Lower lobe of right lung (tissue), 2 donors: Measurements from ENCODE around the gene LGALS7. TPM values are rescaled to one million over a fixed set of nuclear protein-coding genes. Genes with fewer than 3 reads are reported as not detected.

Experiments used
- ATAC-seq, 2 donors: fragments of 200-7000 bp; cut with Tn5 transposase; one replicate each; pipeline ENCODE4 v1.9.1; 2020 to 2022; ENCODE audit warnings: mild to moderate bottlenecking in 2 of 2, moderate library complexity in 2 of 2
- DNase-seq: peaks from one replicate; pipeline ENCODE4 v3.0.0-alpha.2; 2020
- H3K27ac ChIP-seq: fragments of 200-600 bp; one replicate; pipeline ENCODE4 v1.8.0; 2022
- H3K27me3 ChIP-seq: fragments of 200-600 bp; one replicate; pipeline ENCODE4 v1.8.0; 2022; ENCODE audit warnings: low read depth
- H3K36me3 ChIP-seq: fragments of 200-600 bp; one replicate; pipeline ENCODE4 v1.8.0; 2022; ENCODE audit warnings: mild to moderate bottlenecking
- H3K4me1 ChIP-seq: fragments of 200-600 bp; one replicate; pipeline ENCODE4 v1.8.0; 2022
- H3K4me3 ChIP-seq: fragments of 200-600 bp; one replicate; pipeline ENCODE4 v1.8.0; 2022; ENCODE audit warnings: mild to moderate bottlenecking
- H3K9me3 ChIP-seq: fragments of 200-600 bp; one replicate; pipeline ENCODE4 v1.8.0; 2022
- intact Hi-C: fragments of 100-400 bp; cut with DNase I; formaldehyde crosslinking; loops from one replicate; pipeline ENCODE4 v1.11.0; 2022
- total RNA-seq: library from RNA; stranded (reverse); fragmentation: NEBNext Ultra II Directional; extraction: Animal tissue kit (Norgen Biotek cat#: 25700); gene quantifications from one replicate; pipeline ENCODE4 v1.2.1, GENCODE V29; 2021
- TF ChIP-seq, protein P1 (sequence below): fragments of 200-600 bp; IDR thresholded peaks from one replicate; pipeline ENCODE4 v1.8.0; 2022; ENCODE audit warnings: antibody characterized with exemption, mild to moderate bottlenecking
- donor health status: DM: no; HTN: yes; CAD: no; lungs with severe emphysema.

Gene LGALS7
- total RNA-seq, 1 donor from 2014 or later, result not detected

DNA sequence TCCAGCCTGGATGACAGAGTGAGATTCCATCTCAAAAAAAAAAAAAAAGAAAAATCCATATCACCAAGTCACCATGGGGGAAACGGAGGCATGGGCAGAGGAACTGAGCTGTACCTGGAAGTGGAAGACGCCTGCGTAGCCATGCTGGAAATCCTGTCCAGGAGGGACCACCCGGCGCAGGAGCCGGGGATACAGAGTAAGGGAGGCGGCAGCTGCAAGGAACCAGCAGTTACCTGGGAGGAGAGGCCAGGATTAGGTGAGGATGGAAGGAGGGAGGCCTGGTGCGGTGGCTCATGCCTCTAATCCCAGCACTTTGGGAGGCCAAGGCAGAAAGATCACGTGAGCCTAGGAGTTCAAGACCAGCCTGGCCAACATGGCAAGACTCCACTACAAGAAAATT, 31.0 kb downstream of the LGALS7 start:
- Histone ChIP-seq H3K9me3 (no peaks in the 10 kb centered on the region), H3K27ac (no peak overlapping the region), H3K27me3 (no peaks in the 10 kb centered on the region), H3K4me1 (peaks cover 1% of the 10 kb centered on the region), H3K36me3 (no peaks in the 10 kb centered on the region), H3K4me3 (no peak overlapping the region)
- no peak for ATAC-seq
- DNase-seq, result peak; percentile 39
- TF ChIP-seq, protein P1, sequence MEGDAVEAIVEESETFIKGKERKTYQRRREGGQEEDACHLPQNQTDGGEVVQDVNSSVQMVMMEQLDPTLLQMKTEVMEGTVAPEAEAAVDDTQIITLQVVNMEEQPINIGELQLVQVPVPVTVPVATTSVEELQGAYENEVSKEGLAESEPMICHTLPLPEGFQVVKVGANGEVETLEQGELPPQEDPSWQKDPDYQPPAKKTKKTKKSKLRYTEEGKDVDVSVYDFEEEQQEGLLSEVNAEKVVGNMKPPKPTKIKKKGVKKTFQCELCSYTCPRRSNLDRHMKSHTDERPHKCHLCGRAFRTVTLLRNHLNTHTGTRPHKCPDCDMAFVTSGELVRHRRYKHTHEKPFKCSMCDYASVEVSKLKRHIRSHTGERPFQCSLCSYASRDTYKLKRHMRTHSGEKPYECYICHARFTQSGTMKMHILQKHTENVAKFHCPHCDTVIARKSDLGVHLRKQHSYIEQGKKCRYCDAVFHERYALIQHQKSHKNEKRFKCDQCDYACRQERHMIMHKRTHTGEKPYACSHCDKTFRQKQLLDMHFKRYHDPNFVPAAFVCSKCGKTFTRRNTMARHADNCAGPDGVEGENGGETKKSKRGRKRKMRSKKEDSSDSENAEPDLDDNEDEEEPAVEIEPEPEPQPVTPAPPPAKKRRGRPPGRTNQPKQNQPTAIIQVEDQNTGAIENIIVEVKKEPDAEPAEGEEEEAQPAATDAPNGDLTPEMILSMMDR, result no peak
- intact Hi-C loops, result no loop called here

- no peak overlapping the region for H3K27ac ChIP-seq
These were observed 31.6 kb downstream of the LGALS7 start for GRCh38 chr19:38741670-38742069.

DNA sequence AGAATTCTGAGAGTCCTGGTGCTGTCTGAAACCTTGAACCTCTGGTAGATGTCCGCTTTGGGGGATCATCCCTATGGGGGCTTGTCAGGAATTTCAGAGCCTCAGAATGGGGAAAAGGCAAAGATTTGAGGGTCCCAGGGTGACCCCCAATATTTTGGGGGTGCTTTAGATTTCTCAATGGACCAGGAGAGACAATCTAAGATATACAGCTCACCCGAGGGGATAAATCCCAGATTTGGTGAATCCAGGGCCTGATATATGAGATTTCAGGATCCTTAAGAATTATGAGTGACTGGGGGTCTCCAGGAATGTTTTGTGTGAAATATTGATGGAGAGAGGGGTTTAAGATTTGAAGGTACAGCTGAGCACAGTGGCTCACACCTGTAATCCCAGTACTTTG, 32.4 kb downstream of the LGALS7 start:
- TF ChIP-seq, protein P1, result no peak
- no peak for DNase-seq
- Histone ChIP-seq H3K27ac (no peak overlapping the region), H3K4me3 (no peak overlapping the region), H3K4me1 (peaks cover 4% of the 10 kb centered on the region), H3K36me3 (no peaks in the 10 kb centered on the region), H3K27me3 (no peaks in the 10 kb centered on the region), H3K9me3 (no peaks in the 10 kb centered on the region)
- intact Hi-C loops, result no loop called here
- ATAC-seq, result no peak

More at GRCh38 chr19:38741670-38742069, 31.6 kb downstream of the LGALS7 start:
- H3K27me3 ChIP-seq, result no peaks in the 10 kb centered on the region
- no peak for ATAC-seq
- TF ChIP-seq, protein P1, result no peak
- H3K4me3 ChIP-seq, result no peak overlapping the region
- H3K4me1 ChIP-seq, result peaks cover 4% of the 10 kb centered on the region
- intact Hi-C loops, result no loop called here
- H3K36me3 ChIP-seq, result no peaks in the 10 kb centered on the region
- DNase-seq, result peak; percentile 27
- H3K9me3 ChIP-seq, result no peaks in the 10 kb centered on the region

- H3K4me1 ChIP-seq, result peaks cover 6% of the 10 kb centered on the region
- intact Hi-C loops, result no loop called here
- ATAC-seq, result no peak
- H3K27me3 ChIP-seq, result no peaks in the 10 kb centered on the region
- H3K36me3 ChIP-seq, result no peaks in the 10 kb centered on the region
- TF ChIP-seq, protein P1, result no peak
- no peak overlapping the region for H3K27ac ChIP-seq
- no peaks in the 10 kb centered on the region for H3K9me3 ChIP-seq
- H3K4me3 ChIP-seq, result no peak overlapping the region
- peak; percentile 18 for DNase-seq
These were observed 33.1 kb downstream of the LGALS7 start for GRCh38 chr19:38740257-38740592.

DNA sequence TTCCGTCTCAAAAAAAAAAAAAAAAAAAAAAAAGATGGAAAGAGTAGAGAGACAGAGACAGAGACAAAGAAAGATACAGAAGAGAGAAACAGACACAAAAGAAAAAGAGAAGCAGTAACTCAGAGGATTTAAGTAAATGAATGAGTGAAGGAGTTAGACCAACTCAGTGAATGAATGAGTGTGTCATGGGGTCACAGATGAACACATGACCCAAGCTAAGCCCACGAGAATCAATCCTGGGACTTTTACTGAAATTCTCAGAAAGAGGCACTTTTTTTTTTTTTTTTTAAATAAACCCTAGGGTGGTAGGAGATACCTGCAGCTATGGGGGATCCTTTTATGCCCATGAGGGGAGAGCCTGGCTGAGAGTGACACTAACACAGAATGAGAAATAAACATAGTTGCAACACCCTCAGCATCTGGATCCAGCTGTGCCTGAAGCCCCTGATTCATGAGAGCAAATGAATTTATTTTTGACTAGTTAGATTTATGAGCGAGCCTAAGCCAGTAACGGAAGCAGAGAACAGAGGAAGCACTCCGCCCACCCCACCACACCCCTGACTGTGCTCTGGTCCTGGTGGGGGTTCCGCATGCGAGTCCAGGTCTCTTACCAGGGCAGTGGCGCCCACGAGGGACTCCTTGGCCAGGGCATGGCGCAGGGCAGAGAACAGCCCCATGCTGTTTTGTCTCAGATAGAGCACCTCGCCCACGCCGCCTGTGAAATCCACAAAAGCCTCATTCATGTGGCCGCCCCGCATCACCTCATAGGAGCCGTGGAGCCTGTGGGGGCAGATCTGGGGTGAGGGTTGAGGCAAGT, 33.7 kb downstream of the LGALS7 start:
- Histone ChIP-seq H3K27ac (no peak overlapping the region), H3K4me3 (no peak overlapping the region), H3K9me3 (no peaks in the 10 kb centered on the region), H3K36me3 (no peaks in the 10 kb centered on the region), H3K27me3 (no peaks in the 10 kb centered on the region), H3K4me1 (peaks cover 12% of the 10 kb centered on the region)
- TF ChIP-seq, protein P1, result no peak
- ATAC-seq, result no peak
- peak; percentile 45 for DNase-seq
- intact Hi-C loops, result no loop called here
